Epithelial cell of esophagus (primary cell): ENCODE measurements around the gene PDLIM5.
"Not testable (repeated sequence)": the region's sequence is repeated elsewhere in the genome, so short reads cannot be mapped to it uniquely, and the experiment has no call there.

Experiments
- DNase-seq: peaks from one replicate; pipeline ENCODE4 v3.0.0; 2010; ENCODE audit warnings: low read depth
- H3K4me3 ChIP-seq: 2 replicates; pipeline ENCODE4 v1.5.1; 2011; ENCODE audit warnings: mild to moderate bottlenecking, low read length, control low read depth
- CTCF ChIP-seq: IDR thresholded peaks from 2 replicates; pipeline ENCODE4 v1.5.1; 2011; ENCODE audit warnings: low read depth, mild to moderate bottlenecking, low read length, control low read depth, inconsistent platforms; ENCODE audit not compliant: insufficient read depth; ENCODE audit errors: missing control alignments

Gene PDLIM5

GRCh38 chr4:94451695-94452475 lies at the start of gene PDLIM5:
Gene PDLIM5 (plus strand): TSS chr4:94451942. CDS start chr4:94455289, 3,347 bp downstream.
- peak within 1 kb of the TSS; percentile 78 for H3K4me3 ChIP-seq
- peak; percentile 96 for DNase-seq
- no peak for TF ChIP-seq CTCF

GRCh38 chr4:94402439-94402838 lies 49.3 kb upstream of the PDLIM5 start:
- not testable (repeated sequence) for H3K4me3 ChIP-seq, DNase-seq

- no peak for TF ChIP-seq CTCF
These were observed 48.0 kb upstream of the PDLIM5 start for GRCh38 chr4:94403751-94404150.

GRCh38 chr4:94406668-94407437 lies 44.9 kb upstream of the PDLIM5 start:
- no peak overlapping the region for H3K4me3 ChIP-seq
- peak; percentile 90 for DNase-seq
- TF ChIP-seq CTCF, result peak; percentile 95

More at GRCh38 chr4:94403751-94404150, 48.0 kb upstream of the PDLIM5 start:
- no peak for DNase-seq
- H3K4me3 ChIP-seq, result no peak overlapping the region

GRCh38 chr4:94407846-94408245 lies 43.9 kb upstream of the PDLIM5 start:
- no peak for TF ChIP-seq CTCF
- no peak for DNase-seq
- no peak overlapping the region for H3K4me3 ChIP-seq

GRCh38 chr4:94408549-94409374 lies 43.0 kb upstream of the PDLIM5 start:
- no peak overlapping the region for H3K4me3 ChIP-seq
- TF ChIP-seq CTCF, result no peak
- peak; percentile 25 for DNase-seq

- no peak overlapping the region for H3K4me3 ChIP-seq
- TF ChIP-seq CTCF, result no peak
- DNase-seq, result no peak
These were observed 42.4 kb upstream of the PDLIM5 start for GRCh38 chr4:94409375-94409679.
